CD14-positive monocyte (primary cell): Measurements from ENCODE around the gene AP1M2. TPM values are rescaled to one million over a fixed set of nuclear protein-coding genes. Genes with fewer than 3 reads are reported as not detected.

Source experiments
- DNase-seq, 3 donors: peaks; one replicate each; pipeline ENCODE4 v3.0.0-alpha.2; 2011 to 2022
- H2AFZ ChIP-seq: 2 replicates; pipeline ENCODE4 v1.6.0; 2012; ENCODE audit warnings: mild to moderate bottlenecking, low read depth, low read length, inconsistent platforms; ENCODE audit not compliant: insufficient read depth, poor library complexity, severe bottlenecking
- H3K27ac ChIP-seq, 2 donors: 1 replicate in 1 of 2; 2 replicates in 1 of 2; pipeline ENCODE4 v1.5.1; 2012 to 2013; ENCODE audit warnings: low read length in 2 of 2, control low read depth in 1 of 2, inconsistent platforms in 1 of 2, low read depth in 1 of 2, mild to moderate bottlenecking in 1 of 2
- H3K27me3 ChIP-seq, 2 donors: one replicate each; pipeline versions ENCODE4 v1.6.0 to v1.6.1; 2011 to 2013; ENCODE audit warnings: low read length in 2 of 2; ENCODE audit not compliant: control insufficient read depth in 2 of 2, insufficient read depth in 2 of 2
- H3K36me3 ChIP-seq, 2 donors: replicated peaks in 1 of 2; 1 replicate in 1 of 2; 2 replicates in 1 of 2; pipeline versions ENCODE4 v1.5.1 to v1.6.1; 2012 to 2013; ENCODE audit warnings: low read length in 2 of 2, control low read depth in 1 of 2, inconsistent platforms in 1 of 2, mild to moderate bottlenecking in 1 of 2; ENCODE audit not compliant: insufficient read depth in 2 of 2, control insufficient read depth in 1 of 2
- H3K4me1 ChIP-seq, 2 donors: 1 replicate in 1 of 2; 2 replicates in 1 of 2; pipeline versions ENCODE4 v1.5.1 to v1.6.1; 2012 to 2013; ENCODE audit warnings: low read length in 2 of 2, control low read depth in 1 of 2, inconsistent platforms in 1 of 2, mild to moderate bottlenecking in 1 of 2, moderate library complexity in 1 of 2; ENCODE audit not compliant: insufficient read depth in 2 of 2, control insufficient read depth in 1 of 2
- H3K4me2 ChIP-seq: replicated peaks from 2 replicates; pipeline ENCODE3; 2012; ENCODE audit warnings: low read length, moderate library complexity, mild to moderate bottlenecking; ENCODE audit not compliant: poor library complexity, severe bottlenecking; ENCODE audit errors: extremely low read depth
- H3K4me3 ChIP-seq, 3 experiments: fragments of 200-600 bp in 1 of 3; sonication (generic) in 1 of 3; replicated peaks in 1 of 3; 1 replicate in 2 of 3; 2 replicates in 1 of 3; pipeline ENCODE4 v1.5.1; 2011 to 2013; ENCODE audit warnings: low read length in 3 of 3, mild to moderate bottlenecking in 3 of 3, control low read depth in 2 of 3, low read depth in 2 of 3, inconsistent platforms in 1 of 3, moderate library complexity in 1 of 3
- H3K79me2 ChIP-seq: 2 replicates; pipeline ENCODE4 v1.6.0; 2012; ENCODE audit warnings: mild to moderate bottlenecking, control low read depth, inconsistent platforms, low read length, moderate library complexity; ENCODE audit not compliant: insufficient read depth
- H3K9ac ChIP-seq: 2 replicates; pipeline ENCODE4 v1.6.0; 2017; ENCODE audit warnings: low read length, mild to moderate bottlenecking; ENCODE audit not compliant: insufficient read depth, poor library complexity, severe bottlenecking
- H3K9me3 ChIP-seq, 2 donors: replicated peaks in 1 of 2; 1 replicate in 1 of 2; 2 replicates in 1 of 2; pipeline versions ENCODE4 v1.5.1 to v1.6.1; 2012 to 2013; ENCODE audit warnings: low read length in 2 of 2, control low read depth in 1 of 2; ENCODE audit not compliant: control insufficient read depth in 1 of 2, insufficient read depth in 1 of 2
- H4K20me1 ChIP-seq: 2 replicates; pipeline ENCODE4 v1.6.0; 2012; ENCODE audit warnings: mild to moderate bottlenecking, low read length, control low read depth, moderate library complexity; ENCODE audit not compliant: insufficient read depth
- H3K27ac Mint-ChIP-seq, 7 donors: one replicate each; pipeline ENCODE4 v1.8.0; 2020; ENCODE audit warnings: mild to moderate bottlenecking in 7 of 7, mixed read lengths in 7 of 7, moderate library complexity in 6 of 7, inconsistent platforms in 2 of 7
- H3K27me3 Mint-ChIP-seq, 3 donors: one replicate each; pipeline ENCODE4 v1.8.0; 2021 to 2022; ENCODE audit warnings: low read depth in 3 of 3, mild to moderate bottlenecking in 3 of 3, mixed read lengths in 3 of 3, moderate library complexity in 3 of 3, inconsistent platforms in 1 of 3
- H3K36me3 Mint-ChIP-seq, 2 donors: one replicate each; pipeline ENCODE4 v1.8.0; 2020; ENCODE audit warnings: mixed read lengths in 2 of 2, inconsistent platforms in 1 of 2, mild to moderate bottlenecking in 1 of 2
- H3K4me1 Mint-ChIP-seq: one replicate; pipeline ENCODE4 v1.8.0; 2020; ENCODE audit warnings: mild to moderate bottlenecking, mixed read lengths
- H3K4me3 Mint-ChIP-seq, 2 donors: one replicate each; pipeline ENCODE4 v1.8.0; 2020; ENCODE audit warnings: mild to moderate bottlenecking in 2 of 2, mixed read lengths in 2 of 2, moderate library complexity in 1 of 2
- H3K9me3 Mint-ChIP-seq, 7 donors: one replicate each; pipeline ENCODE4 v1.8.0; 2020 to 2022; ENCODE audit warnings: mixed read lengths in 7 of 7, mild to moderate bottlenecking in 6 of 7, moderate library complexity in 6 of 7, inconsistent platforms in 2 of 7
- CTCF ChIP-seq: fragments of 200-600 bp; IDR thresholded peaks from one replicate; pipeline ENCODE4 v1.8.0; 2022; ENCODE audit warnings: antibody characterized with exemption, mild to moderate bottlenecking
- WGBS: methylation state at CpG from one replicate; pipeline ENCODE4 v1.1.5; 2013; ENCODE audit warnings: missing lambda C conversion rate; ENCODE audit not compliant: insufficient coverage; 5-methylcytosine and 5-hydroxymethylcytosine counted together
- intact Hi-C, 2 donors: fragments of 100-400 bp; cut with micrococcal nuclease; formaldehyde crosslinking; loops; one replicate each; pipeline versions ENCODE4 v1.15.0 to v1.15.1; 2023
- polyA plus RNA-seq, 3 donors: library from polyadenylated mRNA; depleted of rRNA in 1 of 3; unstranded in 2 of 3; stranded (reverse) in 1 of 3; fragments of 300-500 nt in 2 of 3; fragments of >200 nt in 1 of 3; fragmentation: Illumina TruSeq in 2 of 3; gene quantifications; 1 replicate in 2 of 3; 2 replicates in 1 of 3; pipeline ENCODE4 v1.2.3, GENCODE V29; 2012 to 2021

AP1M2 gene
- polyA plus RNA-seq, 3 donors: 0.36 TPM; not detected in 2

GRCh38 chr19:10586396-10586795 lies 716 bp downstream of the AP1M2 start:
- Mint-ChIP-seq H3K27me3 (peaks cover 12 to 27% (median 18%) of the 10 kb centered on the region in 3 donors), H3K9me3 (peaks cover 0 to 4% (median 3%) of the 10 kb centered on the region in 7 donors), H3K36me3 (peaks cover 0 to 6% of the 10 kb centered on the region in 2 donors), H3K4me3 (no peak overlapping the region), H3K27ac (no peak overlapping the region), H3K4me1 (peaks cover 21% of the 10 kb centered on the region)
- DNase-seq: no peak
- Histone ChIP-seq H3K27ac (no peak overlapping the region), H2AFZ (no peak overlapping the region), H3K79me2 (no peaks in the 10 kb centered on the region), H4K20me1 (no peaks in the 10 kb centered on the region), H3K9ac (no peak overlapping the region), H3K4me3 (no peak overlapping the region), H3K36me3 (no peaks in the 10 kb centered on the region), H3K9me3 (no peaks in the 10 kb centered on the region), H3K27me3 (peaks cover 2 to 13% of the 10 kb centered on the region in 2 donors), H3K4me2 (no peak overlapping the region), H3K4me1 (peaks cover 5 to 10% of the 10 kb centered on the region in 2 donors)
- intact Hi-C loops: no loop called here
- WGBS: 96% methylated on average over 3 of the region's 6 CpGs
- TF ChIP-seq CTCF: no peak

GRCh38 chr19:10583036-10583776 lies 3.9 kb downstream of the AP1M2 start:
- peaks cover 0 to 3% of the 10 kb centered on the region in 2 donors for H3K4me1 ChIP-seq
- no peak overlapping the region for H3K27ac ChIP-seq
- H4K20me1 ChIP-seq: no peaks in the 10 kb centered on the region
- no peaks in the 10 kb centered on the region for H3K9me3 ChIP-seq
- H3K9me3 Mint-ChIP-seq: peaks cover 0 to 4% (median 3%) of the 10 kb centered on the region in 7 donors
- no peak overlapping the region for H3K4me3 Mint-ChIP-seq
- no peak for DNase-seq
- no peaks in the 10 kb centered on the region for H3K79me2 ChIP-seq
- intact Hi-C loops: no loop called here
- no peaks in the 10 kb centered on the region for H3K36me3 ChIP-seq
- peaks cover 12 to 25% (median 18%) of the 10 kb centered on the region in 3 donors for H3K27me3 Mint-ChIP-seq
- 100% methylated on average over 2 of the region's 9 CpGs for WGBS
- H3K4me2 ChIP-seq: no peak overlapping the region
- H3K4me3 ChIP-seq: no peak overlapping the region
- H3K36me3 Mint-ChIP-seq: peaks cover 0 to 6% of the 10 kb centered on the region in 2 donors
- no peak overlapping the region for H3K27ac Mint-ChIP-seq
- H3K27me3 ChIP-seq: peaks cover 2 to 13% of the 10 kb centered on the region in 2 donors
- no peak for TF ChIP-seq CTCF
- peaks cover 16% of the 10 kb centered on the region for H3K4me1 Mint-ChIP-seq
- H2AFZ ChIP-seq: no peak overlapping the region
- H3K9ac ChIP-seq: no peak overlapping the region
